SK-N-SH treated with all-trans-retinoic acid at 6 μM for 48 hours (cell line): ENCODE results near the gene HTR4.

Experiments used
- ATAC-seq: fragments of 200-7000 bp; cut with Tn5 transposase; 3 replicates; pipeline ENCODE4 v1.9.1; 2020; ENCODE audit warnings: mild to moderate bottlenecking, moderate library complexity
- ARNTL ChIP-seq: fragments of 450-650 bp; formaldehyde crosslinking; IDR thresholded peaks from 2 replicates; pipeline ENCODE4 v1.5.0; 2020; ENCODE audit warnings: low read depth, mild to moderate bottlenecking, moderate library complexity, borderline replicate concordance
- BACH2 ChIP-seq: fragments of 250-450 bp; sonication (Bioruptor Pico); IDR thresholded peaks from 2 replicates; pipeline ENCODE4 v1.9.0; 2021; ENCODE audit warnings: mild to moderate bottlenecking, borderline replicate concordance
- CSDC2 ChIP-seq: fragments of 250-450 bp; sonication (Bioruptor Pico); IDR thresholded peaks from 2 replicates; pipeline ENCODE4 v1.5.0; 2020; ENCODE audit warnings: mild to moderate bottlenecking, moderate library complexity
- ESRRG ChIP-seq: fragments of 250-450 bp; sonication (Bioruptor Pico); IDR thresholded peaks from 2 replicates; pipeline ENCODE4 v1.6.1; 2021; ENCODE audit warnings: mild to moderate bottlenecking
- GLIS3 ChIP-seq: fragments of 250-450 bp; sonication (Bioruptor Pico); IDR thresholded peaks from 2 replicates; pipeline ENCODE4 v1.5.0; 2020; ENCODE audit warnings: mild to moderate bottlenecking, moderate library complexity
- OSR1 ChIP-seq: fragments of 250-450 bp; sonication (Bioruptor Pico); IDR thresholded peaks from 2 replicates; pipeline ENCODE4 v1.8.0; 2022; ENCODE audit warnings: moderate library complexity, mild to moderate bottlenecking, inconsistent platforms
- PPARA ChIP-seq: fragments of 250-450 bp; sonication (Bioruptor Pico); IDR thresholded peaks from 2 replicates; pipeline ENCODE4 v1.5.0; 2020; ENCODE audit warnings: mild to moderate bottlenecking, borderline replicate concordance
- RARB ChIP-seq: fragments of 250-450 bp; sonication (Bioruptor Pico); IDR thresholded peaks from 2 replicates; pipeline ENCODE4 v1.8.0; 2021; ENCODE audit warnings: mild to moderate bottlenecking, moderate library complexity
- SNAI2 ChIP-seq: fragments of 250-450 bp; sonication (Bioruptor Pico); IDR thresholded peaks from 2 replicates; pipeline ENCODE4 v1.5.0; 2020; ENCODE audit warnings: mild to moderate bottlenecking, moderate library complexity
- TCF4 ChIP-seq: fragments of 250-450 bp; sonication (Bioruptor Pico); IDR thresholded peaks from 2 replicates; pipeline ENCODE4 v1.8.0; 2021; ENCODE audit warnings: mild to moderate bottlenecking, moderate library complexity, borderline replicate concordance
- ZC3H10 ChIP-seq: fragments of 250-450 bp; sonication (Bioruptor Pico); IDR thresholded peaks from 2 replicates; pipeline ENCODE4 v1.5.1; 2021; ENCODE audit warnings: mild to moderate bottlenecking, moderate library complexity
- ZFP3 ChIP-seq: fragments of 250-450 bp; sonication (Bioruptor Pico); IDR thresholded peaks from 2 replicates; pipeline ENCODE4 v1.5.0; 2020; ENCODE audit warnings: mild to moderate bottlenecking, moderate library complexity
- ZFP30 ChIP-seq: fragments of 450-650 bp; formaldehyde crosslinking; IDR thresholded peaks from 2 replicates; pipeline ENCODE4 v1.5.0; 2022; ENCODE audit warnings: mild to moderate bottlenecking, moderate library complexity
- ZNF70 ChIP-seq: fragments of 450-650 bp; formaldehyde crosslinking; IDR thresholded peaks from 2 replicates; pipeline ENCODE4 v1.5.0; 2020; ENCODE audit warnings: mild to moderate bottlenecking, moderate library complexity
- TF ChIP-seq, protein P1 (sequence below): fragments of 250-450 bp; sonication (Bioruptor Pico); IDR thresholded peaks from 2 replicates; pipeline ENCODE4 v1.8.0; 2020; ENCODE audit warnings: mild to moderate bottlenecking, moderate library complexity, borderline replicate concordance
- TF ChIP-seq, protein P2 (sequence below): fragments of 250-450 bp; sonication (Bioruptor Pico); IDR thresholded peaks from 2 replicates; pipeline ENCODE4 v1.5.1; 2021; ENCODE audit warnings: mild to moderate bottlenecking, moderate library complexity
- TF ChIP-seq, protein P3 (sequence below): fragments of 250-450 bp; sonication (Bioruptor Pico); IDR thresholded peaks from 2 replicates; pipeline ENCODE4 v1.5.1; 2020; ENCODE audit warnings: low read depth, mild to moderate bottlenecking, moderate library complexity
- TF ChIP-seq, protein P4 (sequence below): fragments of 250-450 bp; sonication (Bioruptor Pico); IDR thresholded peaks from 2 replicates; pipeline ENCODE4 v1.8.0; 2021; ENCODE audit warnings: low read depth, mild to moderate bottlenecking, moderate library complexity, borderline replicate concordance
- TF ChIP-seq, protein P5 (sequence below): fragments of 250-450 bp; sonication (Bioruptor Pico); IDR thresholded peaks from 2 replicates; pipeline ENCODE4 v1.5.0; 2020; ENCODE audit warnings: mild to moderate bottlenecking, moderate library complexity

HTR4 gene

DNA sequence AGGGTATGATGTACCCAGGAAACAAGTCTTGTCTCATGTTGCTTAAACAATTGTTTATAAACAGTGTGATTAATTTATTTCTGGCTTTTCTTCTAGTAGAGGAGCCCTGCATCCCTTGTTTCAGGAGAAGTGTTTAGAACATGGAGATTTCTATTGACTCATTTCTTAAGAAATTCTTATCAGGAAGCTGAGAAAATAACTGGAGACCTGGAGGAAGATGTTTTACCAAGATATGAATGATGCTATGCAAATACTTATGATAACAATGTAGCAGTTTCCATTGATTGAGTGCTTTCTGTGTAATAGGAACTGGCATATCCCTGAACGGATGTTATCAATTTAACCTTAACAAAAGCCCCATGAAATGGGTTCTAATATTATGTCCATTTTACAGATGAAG is 162.0 kb downstream of the HTR4 start:
- no peak for TF ChIP-seq CSDC2
- no peak for ATAC-seq

DNA sequence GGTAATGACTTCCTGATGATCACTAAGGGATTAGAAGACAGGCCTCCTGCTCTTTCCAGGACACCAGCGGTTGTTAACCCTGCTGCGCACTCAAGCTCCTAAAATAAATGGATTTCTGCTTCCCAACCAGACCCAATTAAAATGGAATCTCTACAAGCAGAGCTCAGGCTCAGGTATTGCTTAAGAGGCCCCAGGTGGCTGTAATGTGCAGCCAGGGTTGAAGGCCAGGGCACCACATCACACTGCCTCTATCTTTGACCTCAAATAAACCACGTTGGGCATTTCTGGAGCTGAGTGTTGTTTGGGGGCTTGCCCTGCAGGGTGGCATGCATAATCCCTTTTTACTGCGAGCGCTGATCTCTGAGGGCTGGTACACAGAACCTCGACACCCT is 162.5 kb downstream of the HTR4 start:
- no peak for ATAC-seq

DNA sequence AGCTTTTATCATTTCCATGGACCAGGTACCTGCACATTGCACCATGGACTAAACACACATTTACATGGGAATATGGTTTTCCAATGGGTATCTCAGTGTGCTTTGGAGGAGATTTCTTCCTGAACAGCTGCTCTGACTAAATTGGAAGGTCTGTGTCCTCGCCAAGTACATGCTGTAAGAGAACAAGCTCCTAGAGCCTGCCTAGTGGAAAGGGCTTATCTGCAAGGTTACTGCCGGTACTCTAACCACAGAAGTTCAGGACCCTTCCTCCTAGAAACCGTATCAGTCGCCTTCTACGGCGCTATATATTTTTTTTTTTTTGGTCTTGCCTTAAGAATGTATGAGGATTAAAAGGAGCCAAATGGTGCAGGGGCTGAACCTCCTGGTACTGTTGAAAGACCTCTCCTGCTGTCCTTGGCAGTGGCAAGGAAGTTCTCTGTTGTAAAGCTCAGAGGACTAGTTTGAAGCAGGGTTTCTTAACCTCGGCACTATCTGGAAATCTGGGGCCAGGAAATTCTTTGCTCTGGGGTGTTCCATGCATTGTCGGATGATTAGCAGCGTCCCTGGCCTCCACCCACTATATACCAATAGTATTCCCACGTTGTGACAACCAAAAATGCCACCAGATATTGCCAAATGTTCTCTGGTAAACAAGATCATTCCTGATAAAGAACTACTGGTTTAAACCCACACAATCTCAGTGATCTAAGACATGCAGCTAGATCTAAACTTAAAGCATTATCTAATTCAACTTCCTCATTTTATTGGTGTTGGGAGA is 163.1 kb downstream of the HTR4 start:
- ATAC-seq: no peak
- TF ChIP-seq, protein P1, sequence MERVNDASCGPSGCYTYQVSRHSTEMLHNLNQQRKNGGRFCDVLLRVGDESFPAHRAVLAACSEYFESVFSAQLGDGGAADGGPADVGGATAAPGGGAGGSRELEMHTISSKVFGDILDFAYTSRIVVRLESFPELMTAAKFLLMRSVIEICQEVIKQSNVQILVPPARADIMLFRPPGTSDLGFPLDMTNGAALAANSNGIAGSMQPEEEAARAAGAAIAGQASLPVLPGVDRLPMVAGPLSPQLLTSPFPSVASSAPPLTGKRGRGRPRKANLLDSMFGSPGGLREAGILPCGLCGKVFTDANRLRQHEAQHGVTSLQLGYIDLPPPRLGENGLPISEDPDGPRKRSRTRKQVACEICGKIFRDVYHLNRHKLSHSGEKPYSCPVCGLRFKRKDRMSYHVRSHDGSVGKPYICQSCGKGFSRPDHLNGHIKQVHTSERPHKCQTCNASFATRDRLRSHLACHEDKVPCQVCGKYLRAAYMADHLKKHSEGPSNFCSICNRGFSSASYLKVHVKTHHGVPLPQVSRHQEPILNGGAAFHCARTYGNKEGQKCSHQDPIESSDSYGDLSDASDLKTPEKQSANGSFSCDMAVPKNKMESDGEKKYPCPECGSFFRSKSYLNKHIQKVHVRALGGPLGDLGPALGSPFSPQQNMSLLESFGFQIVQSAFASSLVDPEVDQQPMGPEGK: no peak
- TF ChIP-seq RARB (no peak), BACH2 (no peak), ESRRG (CRISPR knock-in tag) (no peak)
- TF ChIP-seq, protein P2, sequence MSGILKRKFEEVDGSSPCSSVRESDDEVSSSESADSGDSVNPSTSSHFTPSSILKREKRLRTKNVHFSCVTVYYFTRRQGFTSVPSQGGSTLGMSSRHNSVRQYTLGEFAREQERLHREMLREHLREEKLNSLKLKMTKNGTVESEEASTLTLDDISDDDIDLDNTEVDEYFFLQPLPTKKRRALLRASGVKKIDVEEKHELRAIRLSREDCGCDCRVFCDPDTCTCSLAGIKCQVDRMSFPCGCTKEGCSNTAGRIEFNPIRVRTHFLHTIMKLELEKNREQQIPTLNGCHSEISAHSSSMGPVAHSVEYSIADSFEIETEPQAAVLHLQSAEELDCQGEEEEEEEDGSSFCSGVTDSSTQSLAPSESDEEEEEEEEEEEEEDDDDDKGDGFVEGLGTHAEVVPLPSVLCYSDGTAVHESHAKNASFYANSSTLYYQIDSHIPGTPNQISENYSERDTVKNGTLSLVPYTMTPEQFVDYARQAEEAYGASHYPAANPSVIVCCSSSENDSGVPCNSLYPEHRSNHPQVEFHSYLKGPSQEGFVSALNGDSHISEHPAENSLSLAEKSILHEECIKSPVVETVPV: no peak
- TF ChIP-seq, all 23 proteins: peak for 0

More for the DNA sequence above, 162.5 kb downstream of the HTR4 start:
- TF ChIP-seq PPARA (CRISPR knock-in tag) (no peak), ZFP30 (CRISPR knock-in tag) (no peak), ZFP3 (CRISPR knock-in tag) (no peak), TCF4 (CRISPR knock-in tag) (no peak), ZNF70 (CRISPR knock-in tag) (no peak), SNAI2 (CRISPR knock-in tag) (no peak)
- TF ChIP-seq, protein P3, sequence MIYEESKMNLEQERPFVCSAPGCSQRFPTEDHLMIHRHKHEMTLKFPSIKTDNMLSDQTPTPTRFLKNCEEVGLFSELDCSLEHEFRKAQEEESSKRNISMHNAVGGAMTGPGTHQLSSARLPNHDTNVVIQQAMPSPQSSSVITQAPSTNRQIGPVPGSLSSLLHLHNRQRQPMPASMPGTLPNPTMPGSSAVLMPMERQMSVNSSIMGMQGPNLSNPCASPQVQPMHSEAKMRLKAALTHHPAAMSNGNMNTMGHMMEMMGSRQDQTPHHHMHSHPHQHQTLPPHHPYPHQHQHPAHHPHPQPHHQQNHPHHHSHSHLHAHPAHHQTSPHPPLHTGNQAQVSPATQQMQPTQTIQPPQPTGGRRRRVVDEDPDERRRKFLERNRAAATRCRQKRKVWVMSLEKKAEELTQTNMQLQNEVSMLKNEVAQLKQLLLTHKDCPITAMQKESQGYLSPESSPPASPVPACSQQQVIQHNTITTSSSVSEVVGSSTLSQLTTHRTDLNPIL: no peak
- TF ChIP-seq, protein P4, sequence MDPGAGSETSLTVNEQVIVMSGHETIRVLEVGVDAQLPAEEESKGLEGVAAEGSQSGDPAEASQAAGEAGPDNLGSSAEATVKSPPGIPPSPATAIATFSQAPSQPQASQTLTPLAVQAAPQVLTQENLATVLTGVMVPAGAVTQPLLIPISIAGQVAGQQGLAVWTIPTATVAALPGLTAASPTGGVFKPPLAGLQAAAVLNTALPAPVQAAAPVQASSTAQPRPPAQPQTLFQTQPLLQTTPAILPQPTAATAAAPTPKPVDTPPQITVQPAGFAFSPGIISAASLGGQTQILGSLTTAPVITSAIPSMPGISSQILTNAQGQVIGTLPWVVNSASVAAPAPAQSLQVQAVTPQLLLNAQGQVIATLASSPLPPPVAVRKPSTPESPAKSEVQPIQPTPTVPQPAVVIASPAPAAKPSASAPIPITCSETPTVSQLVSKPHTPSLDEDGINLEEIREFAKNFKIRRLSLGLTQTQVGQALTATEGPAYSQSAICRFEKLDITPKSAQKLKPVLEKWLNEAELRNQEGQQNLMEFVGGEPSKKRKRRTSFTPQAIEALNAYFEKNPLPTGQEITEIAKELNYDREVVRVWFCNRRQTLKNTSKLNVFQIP (CRISPR knock-in tag): no peak
- TF ChIP-seq, protein P2: no peak
- TF ChIP-seq, protein P5, sequence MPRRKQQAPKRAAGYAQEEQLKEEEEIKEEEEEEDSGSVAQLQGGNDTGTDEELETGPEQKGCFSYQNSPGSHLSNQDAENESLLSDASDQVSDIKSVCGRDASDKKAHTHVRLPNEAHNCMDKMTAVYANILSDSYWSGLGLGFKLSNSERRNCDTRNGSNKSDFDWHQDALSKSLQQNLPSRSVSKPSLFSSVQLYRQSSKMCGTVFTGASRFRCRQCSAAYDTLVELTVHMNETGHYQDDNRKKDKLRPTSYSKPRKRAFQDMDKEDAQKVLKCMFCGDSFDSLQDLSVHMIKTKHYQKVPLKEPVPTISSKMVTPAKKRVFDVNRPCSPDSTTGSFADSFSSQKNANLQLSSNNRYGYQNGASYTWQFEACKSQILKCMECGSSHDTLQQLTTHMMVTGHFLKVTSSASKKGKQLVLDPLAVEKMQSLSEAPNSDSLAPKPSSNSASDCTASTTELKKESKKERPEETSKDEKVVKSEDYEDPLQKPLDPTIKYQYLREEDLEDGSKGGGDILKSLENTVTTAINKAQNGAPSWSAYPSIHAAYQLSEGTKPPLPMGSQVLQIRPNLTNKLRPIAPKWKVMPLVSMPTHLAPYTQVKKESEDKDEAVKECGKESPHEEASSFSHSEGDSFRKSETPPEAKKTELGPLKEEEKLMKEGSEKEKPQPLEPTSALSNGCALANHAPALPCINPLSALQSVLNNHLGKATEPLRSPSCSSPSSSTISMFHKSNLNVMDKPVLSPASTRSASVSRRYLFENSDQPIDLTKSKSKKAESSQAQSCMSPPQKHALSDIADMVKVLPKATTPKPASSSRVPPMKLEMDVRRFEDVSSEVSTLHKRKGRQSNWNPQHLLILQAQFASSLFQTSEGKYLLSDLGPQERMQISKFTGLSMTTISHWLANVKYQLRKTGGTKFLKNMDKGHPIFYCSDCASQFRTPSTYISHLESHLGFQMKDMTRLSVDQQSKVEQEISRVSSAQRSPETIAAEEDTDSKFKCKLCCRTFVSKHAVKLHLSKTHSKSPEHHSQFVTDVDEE (CRISPR knock-in tag): no peak

DNA sequence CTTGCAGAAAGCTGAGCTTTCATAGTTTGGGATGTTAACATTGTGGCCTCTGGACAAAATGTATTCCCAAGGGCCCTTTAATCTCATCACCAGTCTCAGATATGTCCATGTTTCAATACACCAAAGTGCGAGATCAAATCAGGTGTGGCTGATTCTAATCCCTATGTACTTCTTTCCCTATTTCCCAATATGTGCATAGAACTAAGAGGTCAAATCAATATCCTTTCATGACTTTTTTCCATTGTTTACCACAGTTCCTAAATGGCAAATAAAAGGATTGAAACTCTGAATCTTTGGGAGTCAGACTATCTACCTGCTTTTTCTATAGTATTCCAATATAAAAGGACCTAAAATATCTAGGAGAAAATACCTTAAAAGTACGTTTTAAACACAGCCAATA is 165.6 kb downstream of the HTR4 start:
- no peak for ATAC-seq
- TF ChIP-seq GLIS3 (CRISPR knock-in tag): no peak
- TF ChIP-seq ARNTL (CRISPR knock-in tag): no peak
- TF ChIP-seq ZC3H10 (CRISPR knock-in tag): no peak
- no peak for TF ChIP-seq OSR1 (CRISPR knock-in tag)
- TF ChIP-seq, protein P4 (CRISPR knock-in tag): no peak
- TF ChIP-seq, all 23 proteins: peak for 0
